NCI-H2107 treated with DMSO at 0.1 percent for 48 hours (cell line): Measurements from ENCODE around the gene IL36RN.

Experiments used
- DNase-seq: peaks from one replicate; lab custom pipeline; 2025; ENCODE audit not compliant: unreplicated experiment; lab: John Stamatoyannopoulos, UW

IL36RN gene

GRCh38 chr2:113046465-113046864, 12.5 kb upstream of the IL36RN start:
- DNase-seq = no peak

- DNase-seq = no peak
These were observed 7.8 kb upstream of the IL36RN start for GRCh38 chr2:113050921-113051895.

- no peak for DNase-seq
These were observed 6.5 kb upstream of the IL36RN start, which contains the start of gene IL36B for GRCh38 chr2:113052396-113052917. IL36B (minus strand) TSS chr2:113052867.

GRCh38 chr2:113053666-113054065, 5.3 kb upstream of the IL36RN start:
- DNase-seq = no peak

- DNase-seq = no peak
These were observed 4.9 kb upstream of the IL36RN start for GRCh38 chr2:113054066-113054465.

GRCh38 chr2:113056521-113056920, 2.5 kb upstream of the IL36RN start:
- DNase-seq = no peak

- DNase-seq = no peak
These were observed 1.9 kb upstream of the IL36RN start for GRCh38 chr2:113057117-113057516.

- DNase-seq = no peak
These were observed 495 bp upstream of the IL36RN start for GRCh38 chr2:113058411-113058994.

- no peak for DNase-seq
These were observed 1.4 kb downstream of the IL36RN start for GRCh38 chr2:113060396-113060795.

- no peak for DNase-seq
These were observed 1.8 kb downstream of the IL36RN start for GRCh38 chr2:113060796-113061195.

GRCh38 chr2:113061241-113061640, 2.2 kb downstream of the IL36RN start:
- no peak for DNase-seq

GRCh38 chr2:113061896-113062770, 3.1 kb downstream of the IL36RN start:
- no peak for DNase-seq

- no peak for DNase-seq
These were observed 5.3 kb downstream of the IL36RN start for GRCh38 chr2:113064281-113064680.

GRCh38 chr2:113064898-113065297, 5.9 kb downstream of the IL36RN start:
- no peak for DNase-seq

GRCh38 chr2:113067681-113068080, 8.7 kb downstream of the IL36RN start, which contains the start of gene IL1F10:
IL1F10 (plus strand) TSS chr2:113067970; CDS start chr2:113072739, 4,769 bp downstream.
- DNase-seq = no peak

- no peak for DNase-seq
These were observed 9.3 kb downstream of the IL36RN start for GRCh38 chr2:113068249-113068648.

GRCh38 chr2:113068706-113069485, 9.9 kb downstream of the IL36RN start:
- no peak for DNase-seq

- no peak for DNase-seq
These were observed 10.9 kb downstream of the IL36RN start for GRCh38 chr2:113069676-113070605.

GRCh38 chr2:113070606-113070975, 11.6 kb downstream of the IL36RN start:
- no peak for DNase-seq
